Kidney (tissue), 14 donors: ENCODE data around the gene DCX. TPM values are rescaled to one million over a fixed set of nuclear protein-coding genes. Genes with fewer than 3 reads are reported as not detected.

Source experiments
- DNase-seq, 5 donors: peaks; one replicate each; pipeline ENCODE4 v3.0.0-alpha.2; 2013 to 2020
- FAIRE-seq: peaks from 2 replicates; lab custom pipeline; 2012; peaks lifted over from hg19 to GRCh38; lab: Jason Lieb, UNC
- H3K27ac ChIP-seq, 2 donors: one replicate each; pipeline ENCODE4 v1.7.0; 2013; ENCODE audit warnings: low read depth in 2 of 2, low read length in 2 of 2, inconsistent platforms in 1 of 2
- H3K27me3 ChIP-seq: one replicate; pipeline ENCODE4 v1.7.1; 2013; ENCODE audit warnings: low read length, inconsistent platforms; ENCODE audit not compliant: control insufficient read depth, insufficient read depth
- H3K36me3 ChIP-seq, 3 donors: one replicate each; pipeline versions ENCODE4 v1.7.0 to v1.7.1; 2013; ENCODE audit warnings: low read length in 3 of 3, control low read depth in 1 of 3, inconsistent platforms in 1 of 3; ENCODE audit not compliant: insufficient read depth in 3 of 3, control insufficient read depth in 2 of 3
- H3K4me1 ChIP-seq, 3 donors: one replicate each; pipeline versions ENCODE4 v1.7.0 to v1.7.1; 2013; ENCODE audit warnings: low read length in 3 of 3, inconsistent platforms in 1 of 3, low read depth in 1 of 3; ENCODE audit not compliant: control insufficient read depth in 2 of 3, insufficient read depth in 2 of 3
- H3K4me3 ChIP-seq, 3 donors: one replicate each; pipeline versions ENCODE4 v1.7.0 to v1.8.1; 2013; ENCODE audit warnings: low read length in 3 of 3, control low read depth in 1 of 3, inconsistent platforms in 1 of 3
- H3K9ac ChIP-seq, 3 donors: one replicate each; pipeline versions ENCODE4 v1.7.0 to v1.7.1; 2013; ENCODE audit warnings: low read length in 3 of 3, control low read depth in 1 of 3, inconsistent platforms in 1 of 3
- H3K9me3 ChIP-seq, 3 donors: one replicate each; pipeline versions ENCODE4 v1.7.0 to v1.7.1; 2013; ENCODE audit warnings: low read length in 3 of 3, control low read depth in 1 of 3, inconsistent platforms in 1 of 3; ENCODE audit not compliant: control insufficient read depth in 2 of 3, insufficient read depth in 1 of 3
- intact Hi-C: fragments of 100-400 bp; cut with DNase I; formaldehyde crosslinking; loops from one replicate; pipeline ENCODE4 v1.11.1; 2022
- polyA plus RNA-seq: library from polyadenylated mRNA; stranded (reverse); fragments of 350-450 nt; fragmentation: Illumina TruSeq; extraction: RNeasy Lipid Tissue Mini Kit (QIAGEN cat#74804); gene quantifications from one replicate; pipeline ENCODE4 v1.2.3, GENCODE V29; 2014; ENCODE audit warnings: low read depth, low replicate concordance; ENCODE audit not compliant: insufficient read depth
- total RNA-seq: library from RNA; stranded (reverse); fragmentation: NEBNext Ultra II Directional; extraction: Animal tissue kit (Norgen Biotek cat#: 25700); gene quantifications from one replicate; pipeline ENCODE4 v1.2.1, GENCODE V29; 2021
- TF ChIP-seq, protein P1 (sequence below): IDR thresholded peaks from 3 replicates; pipeline ENCODE4 v1.5.1; 2012; ENCODE audit warnings: mild to moderate bottlenecking, moderate library complexity, borderline replicate concordance; ENCODE audit not compliant: insufficient read depth; ENCODE audit errors: extremely low read depth
- donor health status: control.
- donor health status: control.
- donor health status: control.
- donor health status: control.
- donor health status: control.
- donor health status: DM: yes; HTN: yes; CAD: no.
- donor health status: Normal renal cell carcinoma (clear cell type).

DCX gene
- total and polyA plus RNA-seq, 2 donors from 2014 or later, result 0.09 TPM; not detected in 1

DNA sequence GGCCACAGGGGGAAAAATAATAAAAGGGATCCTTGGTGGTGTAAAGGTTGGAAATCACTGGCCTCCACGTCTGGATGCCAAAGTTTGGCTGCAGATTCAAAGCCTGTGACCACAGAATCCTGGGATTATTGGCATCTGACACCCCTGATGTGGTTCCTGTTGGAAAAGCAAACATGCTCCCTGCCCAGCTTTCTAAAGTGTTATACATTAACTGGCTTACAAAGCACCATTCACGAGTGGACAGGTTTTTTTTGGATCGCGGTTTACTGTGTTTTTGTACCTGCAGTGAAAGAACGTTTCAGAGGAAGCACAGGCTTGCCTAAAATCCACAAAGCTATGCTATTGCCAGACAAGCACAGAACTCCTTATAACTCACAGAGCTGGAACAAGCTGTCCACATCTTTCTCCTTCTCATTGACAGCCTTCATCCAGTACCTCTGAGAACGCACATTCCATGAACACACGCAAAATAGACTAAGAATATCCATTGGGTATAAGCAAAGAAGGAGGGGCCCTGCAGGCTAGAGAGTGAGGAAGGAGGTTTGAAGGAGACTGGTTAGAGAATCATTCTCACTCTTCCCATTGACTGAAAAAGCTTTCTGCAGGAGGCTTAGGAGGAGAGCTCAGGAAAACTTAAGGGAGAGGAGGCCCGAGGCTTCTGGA is 127.2 kb downstream of the DCX start:
- DNase-seq, result no peak
- Histone ChIP-seq H3K9ac (no peak overlapping the region), H3K27me3 (no peaks in the 10 kb centered on the region), H3K4me3 (no peak overlapping the region), H3K9me3 (no peaks in the 10 kb centered on the region), H3K36me3 (no peaks in the 10 kb centered on the region), H3K4me1 (no peaks in the 10 kb centered on the region), H3K27ac (no peak overlapping the region)
- intact Hi-C loops, result no loop called here
- TF ChIP-seq, protein P1, sequence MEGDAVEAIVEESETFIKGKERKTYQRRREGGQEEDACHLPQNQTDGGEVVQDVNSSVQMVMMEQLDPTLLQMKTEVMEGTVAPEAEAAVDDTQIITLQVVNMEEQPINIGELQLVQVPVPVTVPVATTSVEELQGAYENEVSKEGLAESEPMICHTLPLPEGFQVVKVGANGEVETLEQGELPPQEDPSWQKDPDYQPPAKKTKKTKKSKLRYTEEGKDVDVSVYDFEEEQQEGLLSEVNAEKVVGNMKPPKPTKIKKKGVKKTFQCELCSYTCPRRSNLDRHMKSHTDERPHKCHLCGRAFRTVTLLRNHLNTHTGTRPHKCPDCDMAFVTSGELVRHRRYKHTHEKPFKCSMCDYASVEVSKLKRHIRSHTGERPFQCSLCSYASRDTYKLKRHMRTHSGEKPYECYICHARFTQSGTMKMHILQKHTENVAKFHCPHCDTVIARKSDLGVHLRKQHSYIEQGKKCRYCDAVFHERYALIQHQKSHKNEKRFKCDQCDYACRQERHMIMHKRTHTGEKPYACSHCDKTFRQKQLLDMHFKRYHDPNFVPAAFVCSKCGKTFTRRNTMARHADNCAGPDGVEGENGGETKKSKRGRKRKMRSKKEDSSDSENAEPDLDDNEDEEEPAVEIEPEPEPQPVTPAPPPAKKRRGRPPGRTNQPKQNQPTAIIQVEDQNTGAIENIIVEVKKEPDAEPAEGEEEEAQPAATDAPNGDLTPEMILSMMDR, result no peak
- FAIRE-seq, result no peak

DNA sequence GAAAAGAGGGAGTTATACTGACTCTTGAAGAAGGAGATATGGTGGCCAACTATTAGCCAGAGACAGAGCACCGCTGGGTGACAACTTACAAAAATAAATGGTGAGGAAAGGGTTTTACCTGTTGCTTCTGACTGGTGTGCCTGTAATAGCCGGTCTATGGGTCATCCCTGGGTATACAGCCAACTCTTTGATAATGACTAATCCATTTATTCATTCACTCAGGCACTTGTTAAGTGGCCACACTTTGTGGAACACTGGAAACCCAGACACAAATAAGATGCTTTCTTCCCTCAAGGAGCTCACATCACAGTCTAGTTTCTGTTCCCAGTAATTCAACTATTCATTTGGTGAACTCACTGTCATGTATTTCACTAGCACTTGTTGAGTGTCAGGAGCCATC is 128.5 kb downstream of the DCX start:
- no peaks in the 10 kb centered on the region for H3K36me3 ChIP-seq
- no peak overlapping the region for H3K9ac ChIP-seq
- intact Hi-C loops, result no loop called here
- FAIRE-seq, result no peak
- H3K4me1 ChIP-seq, result no peaks in the 10 kb centered on the region
- no peaks in the 10 kb centered on the region for H3K9me3 ChIP-seq
- H3K27me3 ChIP-seq, result no peaks in the 10 kb centered on the region
- DNase-seq, result no peak
- TF ChIP-seq, protein P1, result no peak
- H3K4me3 ChIP-seq, result no peak overlapping the region
- no peak overlapping the region for H3K27ac ChIP-seq

DNA sequence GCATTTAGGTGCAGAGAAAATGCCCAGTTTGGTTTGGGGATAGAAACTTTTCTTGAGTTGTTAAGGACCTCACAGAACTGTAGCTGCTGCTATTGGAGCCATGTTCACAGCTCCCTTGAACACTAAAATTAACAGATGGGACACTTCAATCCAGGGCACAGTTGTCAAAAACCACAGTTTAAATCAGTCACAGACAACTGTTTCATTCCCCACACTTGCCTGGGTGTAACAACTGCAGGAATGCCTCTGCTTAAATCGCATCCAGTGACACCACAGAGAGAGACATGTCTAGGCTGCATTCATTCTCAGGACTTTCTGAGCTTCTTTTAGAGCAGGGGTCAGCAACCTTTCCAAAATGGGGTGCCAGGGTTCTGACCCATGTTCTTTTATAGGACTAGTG is 129.0 kb downstream of the DCX start:
- Histone ChIP-seq H3K36me3 (no peaks in the 10 kb centered on the region), H3K4me3 (no peak overlapping the region), H3K4me1 (no peaks in the 10 kb centered on the region), H3K27ac (no peak overlapping the region), H3K9ac (no peak overlapping the region), H3K9me3 (no peaks in the 10 kb centered on the region), H3K27me3 (no peaks in the 10 kb centered on the region)
- FAIRE-seq (no peak), DNase-seq (no peak)
- TF ChIP-seq, protein P1, result no peak
- intact Hi-C loops, result no loop called here

DNA sequence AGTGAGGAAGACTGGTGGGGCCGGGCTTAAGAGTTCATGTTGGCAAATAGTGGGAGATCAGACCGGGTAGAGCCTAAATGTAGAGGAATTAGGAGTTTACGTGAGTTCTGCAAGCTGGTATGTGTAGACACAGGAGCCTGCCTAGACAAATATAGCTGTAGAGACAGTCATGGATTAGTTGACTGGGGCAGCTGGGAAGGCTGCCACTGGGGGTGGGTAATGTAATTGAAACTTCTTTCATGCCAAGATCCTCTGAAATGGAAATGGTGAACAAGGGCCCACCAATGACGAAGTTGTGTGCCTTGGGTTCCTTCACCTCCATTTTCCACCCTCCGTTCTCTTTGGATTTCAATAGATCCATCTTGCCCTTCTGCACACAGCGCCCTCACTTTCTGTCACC is 129.9 kb downstream of the DCX start:
- no peaks in the 10 kb centered on the region for H3K36me3 ChIP-seq
- no peaks in the 10 kb centered on the region for H3K4me1 ChIP-seq
- no peak for DNase-seq
- no peak for FAIRE-seq
- intact Hi-C loops, result no loop called here
- no peak overlapping the region for H3K27ac ChIP-seq
- no peaks in the 10 kb centered on the region for H3K27me3 ChIP-seq
- H3K9me3 ChIP-seq, result no peaks in the 10 kb centered on the region
- TF ChIP-seq, protein P1, result no peak
- H3K4me3 ChIP-seq, result no peak overlapping the region
- H3K9ac ChIP-seq, result no peak overlapping the region
